Mucosa of descending colon (tissue), 3 donors: Measurements from ENCODE around the gene IQCE. TPM values are rescaled to one million over a fixed set of nuclear protein-coding genes. Genes with fewer than 3 reads are reported as not detected.
A peak's percentile ranks its signal among the peaks of the same experiment; 100 is the strongest.

Experiments used
- ATAC-seq: fragments of 200-7000 bp; cut with Tn5 transposase; one replicate; pipeline ENCODE4 v1.9.1; 2020; ENCODE audit warnings: mild to moderate bottlenecking, moderate library complexity
- DNase-seq, 3 donors: peaks; one replicate each; pipeline ENCODE4 v3.0.0-alpha.2; 2020
- H3K36me3 ChIP-seq: fragments of 200-600 bp; one replicate; pipeline ENCODE4 v1.8.0; 2021; ENCODE audit warnings: low read depth, mild to moderate bottlenecking
- H3K4me1 ChIP-seq: fragments of 200-600 bp; one replicate; pipeline ENCODE4 v1.8.0; 2021; ENCODE audit warnings: low read depth, mild to moderate bottlenecking
- H3K4me3 ChIP-seq: fragments of 200-600 bp; one replicate; pipeline ENCODE4 v1.8.0; 2021; ENCODE audit warnings: mild to moderate bottlenecking
- H3K9me3 ChIP-seq: fragments of 200-600 bp; one replicate; pipeline ENCODE4 v1.8.0; 2021; ENCODE audit warnings: mild to moderate bottlenecking
- CTCF ChIP-seq: fragments of 200-600 bp; IDR thresholded peaks from one replicate; pipeline ENCODE4 v1.8.0; 2022; ENCODE audit warnings: antibody characterized with exemption, mild to moderate bottlenecking
- intact Hi-C, 2 donors: fragments of 100-400 bp; cut with DNase I in 1 of 2; cut with micrococcal nuclease in 1 of 2; formaldehyde crosslinking; loops; one replicate each; pipeline versions ENCODE4 v1.11.0 to v1.11.1; 2022; cut with DNase I, micrococcal nuclease
- total RNA-seq, 3 donors: library from RNA; stranded (reverse); fragmentation: NEBNext Ultra II Directional in 2 of 3; extraction: Animal tissue kit (Norgen Biotek cat#: 25700) in 2 of 3; gene quantifications; one replicate each; pipeline versions ENCODE4 v1.2.1 to v1.2.4, GENCODE V29; 2021 to 2023
- donor health status: DM: no; HTN: no; CAD: no; lungs with moderate emphysema.
- donor health status: DM: no; HTN: no; CAD: no.
- donor health status: DM: no; HTN: yes; CAD: no.

The IQCE gene
- total RNA-seq, 3 donors from 2014 or later: 27.9 to 41.2 (median 35.9) TPM

- H3K36me3 ChIP-seq: no peaks in the 10 kb centered on the region
- peak in 2 of 3 donors; percentile 9 to 46 for DNase-seq
- no peak for ATAC-seq
Measured at GRCh38 chr7:2542011-2542915, 16.5 kb upstream of the IQCE start.

GRCh38 chr7:2542916-2543871, 15.6 kb upstream of the IQCE start:
- H3K4me1 ChIP-seq: no peaks in the 10 kb centered on the region
- ATAC-seq (no peak), DNase-seq (peak in 2 of 3 donors; percentile 21 to 43)
- H3K4me3 ChIP-seq: no peak overlapping the region
- no peak for TF ChIP-seq CTCF
- H3K36me3 ChIP-seq: no peaks in the 10 kb centered on the region
- no peaks in the 10 kb centered on the region for H3K9me3 ChIP-seq
- intact Hi-C loops: no loop called here

More at GRCh38 chr7:2542011-2542915, 16.5 kb upstream of the IQCE start:
- Histone ChIP-seq H3K4me3 (no peak overlapping the region), H3K9me3 (no peaks in the 10 kb centered on the region), H3K4me1 (no peaks in the 10 kb centered on the region)
- TF ChIP-seq CTCF: no peak
- intact Hi-C loops: no loop called here

GRCh38 chr7:2544541-2545188, 14.1 kb upstream of the IQCE start:
- no peak for TF ChIP-seq CTCF
- H3K36me3 ChIP-seq: no peaks in the 10 kb centered on the region
- intact Hi-C loops: no loop called here
- no peak for ATAC-seq
- peak in 2 of 3 donors; percentile 21 to 30 for DNase-seq
- no peaks in the 10 kb centered on the region for H3K9me3 ChIP-seq
- H3K4me1 ChIP-seq: no peaks in the 10 kb centered on the region
- no peak overlapping the region for H3K4me3 ChIP-seq

- no peaks in the 10 kb centered on the region for H3K4me1 ChIP-seq
- no peaks in the 10 kb centered on the region for H3K9me3 ChIP-seq
- intact Hi-C loops: no loop called here
- DNase-seq (peak in 2 of 3 donors; percentile 12 to 33), ATAC-seq (no peak)
- no peak overlapping the region for H3K4me3 ChIP-seq
- no peaks in the 10 kb centered on the region for H3K36me3 ChIP-seq
- TF ChIP-seq CTCF: no peak
Measured at GRCh38 chr7:2545746-2546425, 12.9 kb upstream of the IQCE start.
